Spleen (tissue), 7 donors: ENCODE results near the gene DYRK1A.

ENCODE experiments used
- CTCF ChIP-seq, 11 experiments: fragments of 200-600 bp in 7 of 11; fragments of 450-650 bp in 4 of 11; sonication (generic) in 4 of 11; IDR thresholded peaks in 8 of 11; conservative IDR thresholded peaks in 3 of 11; 1 replicate in 7 of 11; 2 replicates in 4 of 11; pipeline versions ENCODE4 v1.4.0 to v1.8.0; 2016 to 2021; ENCODE audit warnings: antibody characterized with exemption in 11 of 11, inconsistent platforms in 4 of 11, mild to moderate bottlenecking in 1 of 11
- POLR2A ChIP-seq, 3 donors: fragments of 450-650 bp; IDR thresholded peaks; one replicate each; pipeline ENCODE4 v1.5.1; 2017; ENCODE audit warnings: antibody characterized with exemption in 3 of 3, mild to moderate bottlenecking in 1 of 3
- POLR2AphosphoS5 ChIP-seq, 3 donors: sonication (generic); formaldehyde crosslinking; IDR thresholded peaks; one replicate each; pipeline ENCODE4 v1.5.1; 2017; ENCODE audit warnings: antibody characterized with exemption in 3 of 3
- donor health status: DM: no; HTN: no; CAD: no; lungs with moderate emphysema.
- donor health status: DM: no; HTN: no; CAD: no.
- donor health status: DM: no; HTN: no; CAD: no.

GRCh38 chr21:37564924-37565529, 198.5 kb downstream of the DYRK1A start:
- no peak for TF ChIP-seq CTCF (IDR thresholded peaks at IDR 0.05 in 8 of 11, conservative IDR thresholded peaks at IDR 0.05 in 3 of 11)
- TF ChIP-seq POLR2AphosphoS5 (IDR thresholded peaks at IDR 0.05): no peak
- no peak for TF ChIP-seq POLR2A (IDR thresholded peaks at IDR 0.05)
